ENCODE measurements around the gene FAM53B. TPM values are rescaled to one million over a fixed set of nuclear protein-coding genes. Genes with fewer than 3 reads are reported as not detected.
A peak's percentile ranks its signal among the peaks of the same experiment; 100 is the strongest.

The FAM53B gene
- total and polyA plus RNA-seq, 4 donors = 14.6 to 45.4 (median 18.2) TPM

GRCh38 chr10:124639646-124640045, 104.5 kb downstream of the FAM53B start:
- peaks cover 11 to 48% (median 23%) of the 10 kb centered on the region in 5 donors for H3K4me1 ChIP-seq (ENCODE audit: control insufficient read depth in 5 of 5, insufficient read depth in 5 of 5, low read length in 5 of 5)
- H3K27ac ChIP-seq (ENCODE audit: low read depth in 1 of 2, low read length in 1 of 2) = no peak overlapping the region
- H3K4me3 ChIP-seq = no peak overlapping the region
- no peaks in the 10 kb centered on the region for H3K9me3 ChIP-seq (ENCODE audit: control insufficient read depth in 4 of 4, insufficient read depth in 3 of 4, low read length in 3 of 4)
- no peaks in the 10 kb centered on the region for H3K27me3 ChIP-seq (ENCODE audit: control insufficient read depth in 3 of 3, insufficient read depth in 3 of 3, low read length in 2 of 3)
- ATAC-seq (ENCODE audit: insufficient read depth, low FRiP score) (no peak), DNase-seq (no peak)
- H3K36me3 ChIP-seq (ENCODE audit: control insufficient read depth in 4 of 4, insufficient read depth in 4 of 4, low read length in 4 of 4) = peaks cover 0 to 3% (median 1%) of the 10 kb centered on the region in 4 donors
- no peak overlapping the region for H3K9ac ChIP-seq (ENCODE audit: insufficient read depth in 1 of 2, low read length in 2 of 2)
- no peak for TF ChIP-seq CTCF (IDR thresholded peaks at IDR 0.05; ENCODE audit: control extremely low read depth, extremely low read depth)
- 96 to 98% methylated on average over 6 of the region's 6 CpGs for WGBS, 2 donors

GRCh38 chr10:124639206-124639605, 105.0 kb downstream of the FAM53B start:
- TF ChIP-seq CTCF (IDR thresholded peaks at IDR 0.05; ENCODE audit: control extremely low read depth, extremely low read depth) = no peak
- 81 to 93% methylated on average over 6 of the region's 6 CpGs for WGBS, 2 donors
- DNase-seq = no peak
- ATAC-seq (ENCODE audit: insufficient read depth, low FRiP score) = no peak
- H3K4me1 ChIP-seq (ENCODE audit: control insufficient read depth in 5 of 5, insufficient read depth in 5 of 5, low read length in 5 of 5) = peaks cover 11 to 44% (median 23%) of the 10 kb centered on the region in 5 donors
- no peaks in the 10 kb centered on the region for H3K27me3 ChIP-seq (ENCODE audit: control insufficient read depth in 3 of 3, insufficient read depth in 3 of 3, low read length in 2 of 3)
- no peak overlapping the region for H3K4me3 ChIP-seq
- no peaks in the 10 kb centered on the region for H3K9me3 ChIP-seq (ENCODE audit: control insufficient read depth in 4 of 4, insufficient read depth in 3 of 4, low read length in 3 of 4)
- no peak overlapping the region for H3K9ac ChIP-seq (ENCODE audit: insufficient read depth in 1 of 2, low read length in 2 of 2)
- H3K36me3 ChIP-seq (ENCODE audit: control insufficient read depth in 4 of 4, insufficient read depth in 4 of 4, low read length in 4 of 4) = peaks cover 0 to 3% (median 1%) of the 10 kb centered on the region in 4 donors
- peak overlapping the region in 1 of 2 donors; percentile 22 for H3K27ac ChIP-seq (ENCODE audit: low read depth in 1 of 2, low read length in 1 of 2)

GRCh38 chr10:124637746-124638145, 106.4 kb downstream of the FAM53B start:
- WGBS, 2 donors = 97 to 99% methylated on average over 8 of the region's 8 CpGs
- Histone ChIP-seq H3K4me1 (ENCODE audit: control insufficient read depth in 5 of 5, insufficient read depth in 5 of 5, low read length in 5 of 5) (peaks cover 18 to 37% (median 28%) of the 10 kb centered on the region in 5 donors), H3K9ac (ENCODE audit: insufficient read depth in 1 of 2, low read length in 2 of 2) (no peak overlapping the region), H3K27me3 (ENCODE audit: control insufficient read depth in 3 of 3, insufficient read depth in 3 of 3, low read length in 2 of 3) (no peaks in the 10 kb centered on the region), H3K9me3 (ENCODE audit: control insufficient read depth in 4 of 4, insufficient read depth in 3 of 4, low read length in 3 of 4) (no peaks in the 10 kb centered on the region), H3K4me3 (no peak overlapping the region), H3K27ac (ENCODE audit: low read depth in 1 of 2, low read length in 1 of 2) (no peak overlapping the region), H3K36me3 (ENCODE audit: control insufficient read depth in 4 of 4, insufficient read depth in 4 of 4, low read length in 4 of 4) (peaks cover 0 to 3% (median 1%) of the 10 kb centered on the region in 4 donors)
- no peak for ATAC-seq (ENCODE audit: insufficient read depth, low FRiP score)
- no peak for TF ChIP-seq CTCF (IDR thresholded peaks at IDR 0.05; ENCODE audit: control extremely low read depth, extremely low read depth)
- no peak for DNase-seq
